GM12801 (cell line): ENCODE data around the gene FAIM2.

Experiments used
- TF ChIP-seq, protein P1 (sequence below): IDR thresholded peaks from one replicate; pipeline ENCODE4 v1.5.1; 2011; ENCODE audit warnings: control low read depth; ENCODE audit not compliant: insufficient read length; ENCODE audit errors: extremely low read depth

Gene FAIM2

GRCh38 chr12:49928471-49928870 is 24.8 kb upstream of the FAIM2 start:
- TF ChIP-seq, protein P1, sequence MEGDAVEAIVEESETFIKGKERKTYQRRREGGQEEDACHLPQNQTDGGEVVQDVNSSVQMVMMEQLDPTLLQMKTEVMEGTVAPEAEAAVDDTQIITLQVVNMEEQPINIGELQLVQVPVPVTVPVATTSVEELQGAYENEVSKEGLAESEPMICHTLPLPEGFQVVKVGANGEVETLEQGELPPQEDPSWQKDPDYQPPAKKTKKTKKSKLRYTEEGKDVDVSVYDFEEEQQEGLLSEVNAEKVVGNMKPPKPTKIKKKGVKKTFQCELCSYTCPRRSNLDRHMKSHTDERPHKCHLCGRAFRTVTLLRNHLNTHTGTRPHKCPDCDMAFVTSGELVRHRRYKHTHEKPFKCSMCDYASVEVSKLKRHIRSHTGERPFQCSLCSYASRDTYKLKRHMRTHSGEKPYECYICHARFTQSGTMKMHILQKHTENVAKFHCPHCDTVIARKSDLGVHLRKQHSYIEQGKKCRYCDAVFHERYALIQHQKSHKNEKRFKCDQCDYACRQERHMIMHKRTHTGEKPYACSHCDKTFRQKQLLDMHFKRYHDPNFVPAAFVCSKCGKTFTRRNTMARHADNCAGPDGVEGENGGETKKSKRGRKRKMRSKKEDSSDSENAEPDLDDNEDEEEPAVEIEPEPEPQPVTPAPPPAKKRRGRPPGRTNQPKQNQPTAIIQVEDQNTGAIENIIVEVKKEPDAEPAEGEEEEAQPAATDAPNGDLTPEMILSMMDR = no peak

DNA sequence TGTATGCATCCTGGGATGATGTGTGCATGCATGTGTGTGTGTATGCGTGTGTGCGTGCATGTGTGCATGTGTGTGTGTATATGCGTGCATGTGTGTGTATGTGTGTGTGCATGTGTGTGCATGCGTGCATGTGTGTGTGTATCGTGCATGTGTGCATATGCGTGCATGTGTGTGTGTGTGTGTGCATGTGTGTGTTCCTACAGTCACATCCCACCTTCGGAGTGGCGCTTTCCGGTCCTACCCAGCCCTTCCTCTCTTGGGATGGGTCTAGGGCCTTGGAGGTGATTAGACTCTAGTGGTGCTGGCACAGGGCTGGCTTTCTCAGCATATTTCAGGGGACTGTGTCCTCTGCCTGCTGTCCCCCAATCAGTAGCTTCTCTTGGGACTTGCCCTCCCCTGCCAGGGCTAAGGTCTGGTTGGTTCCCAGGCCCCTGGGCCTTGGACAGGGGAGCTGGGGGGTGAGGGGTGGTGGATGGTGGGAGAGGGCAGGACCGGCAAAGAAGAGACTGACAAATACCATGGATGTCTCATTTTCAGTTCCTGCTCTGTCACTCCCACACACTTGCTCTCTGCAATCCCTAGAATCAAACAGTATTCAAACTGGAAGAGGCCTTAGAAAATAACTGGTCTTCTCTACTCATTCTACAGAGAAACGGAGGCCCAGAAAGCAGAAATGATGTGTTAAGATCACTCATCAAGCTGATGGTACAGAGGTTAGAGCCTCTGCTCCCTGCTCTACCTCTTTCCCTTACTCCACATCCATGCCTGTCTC is 21.9 kb upstream of the FAIM2 start:
- TF ChIP-seq, protein P1 = no peak

- TF ChIP-seq, protein P1 = no peak
Measured at GRCh38 chr12:49924628-49925246, 21.0 kb upstream of the FAIM2 start.

DNA sequence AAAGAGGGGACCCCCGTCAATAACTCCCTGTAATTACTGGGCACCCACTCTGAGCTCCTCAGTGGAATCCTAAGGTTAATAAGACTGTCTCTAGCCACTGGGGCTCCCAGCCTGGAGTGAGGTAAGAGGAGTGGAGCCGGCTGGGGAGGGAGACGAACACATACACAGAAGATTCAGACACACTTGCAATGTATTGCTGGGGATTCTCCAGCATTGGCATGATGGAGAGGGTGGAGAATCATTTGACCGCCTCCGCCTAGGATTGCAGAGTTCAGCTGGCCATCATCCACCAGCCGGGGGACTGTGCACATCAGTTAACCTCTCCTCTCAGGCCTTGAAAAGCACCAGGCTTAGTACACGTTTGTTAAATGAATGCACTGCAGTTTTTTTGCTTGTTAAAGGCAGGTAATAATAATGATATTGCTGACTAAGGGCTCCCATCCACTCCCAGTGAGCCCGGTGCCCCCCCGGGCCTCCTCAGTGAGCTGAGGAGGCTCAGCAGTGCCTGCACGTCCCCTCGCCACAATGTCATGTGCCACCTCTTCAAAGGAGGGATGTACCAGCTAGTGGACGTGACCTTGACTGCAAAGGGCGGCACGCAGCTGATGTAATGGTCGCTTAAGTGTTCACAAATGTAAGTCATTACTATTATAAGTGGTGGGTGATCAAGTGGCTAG is 20.3 kb upstream of the FAIM2 start:
- TF ChIP-seq, protein P1 = no peak

- TF ChIP-seq, protein P1 = no peak
Measured at GRCh38 chr12:49923035-49923644, 19.4 kb upstream of the FAIM2 start.

DNA sequence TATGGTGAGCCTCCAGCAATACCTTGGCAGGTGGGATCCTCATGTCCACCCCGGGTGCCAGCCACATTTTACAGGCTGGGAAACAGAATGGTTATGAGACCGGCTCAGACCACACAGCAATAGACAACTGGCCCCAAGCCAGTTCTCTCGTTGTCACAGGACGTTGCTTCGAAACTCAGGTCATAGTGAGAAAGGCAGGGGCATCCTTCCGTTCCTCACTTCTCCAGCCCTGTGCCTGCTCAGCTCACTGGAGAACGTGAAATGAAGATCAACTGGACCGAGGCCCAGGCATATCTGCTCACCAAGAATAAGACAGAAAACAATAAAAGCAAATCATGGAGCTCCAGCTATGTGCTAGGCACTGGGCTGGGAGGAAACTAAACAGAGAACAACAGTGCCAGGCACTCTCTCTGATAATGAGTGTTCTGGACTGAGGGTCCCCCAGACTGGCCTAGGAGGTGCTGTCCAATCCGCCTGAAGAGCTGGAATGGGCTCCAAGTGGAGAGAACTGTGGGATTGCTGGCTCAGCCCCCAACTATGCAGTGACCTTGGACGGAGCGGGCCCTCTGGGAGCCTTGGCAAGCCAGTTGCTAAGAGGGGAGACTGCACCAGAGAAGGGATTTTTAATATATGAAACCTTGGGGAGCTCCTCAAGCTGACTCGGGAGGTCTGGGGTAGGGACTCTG is 18.8 kb upstream of the FAIM2 start:
- TF ChIP-seq, protein P1 = no peak

DNA sequence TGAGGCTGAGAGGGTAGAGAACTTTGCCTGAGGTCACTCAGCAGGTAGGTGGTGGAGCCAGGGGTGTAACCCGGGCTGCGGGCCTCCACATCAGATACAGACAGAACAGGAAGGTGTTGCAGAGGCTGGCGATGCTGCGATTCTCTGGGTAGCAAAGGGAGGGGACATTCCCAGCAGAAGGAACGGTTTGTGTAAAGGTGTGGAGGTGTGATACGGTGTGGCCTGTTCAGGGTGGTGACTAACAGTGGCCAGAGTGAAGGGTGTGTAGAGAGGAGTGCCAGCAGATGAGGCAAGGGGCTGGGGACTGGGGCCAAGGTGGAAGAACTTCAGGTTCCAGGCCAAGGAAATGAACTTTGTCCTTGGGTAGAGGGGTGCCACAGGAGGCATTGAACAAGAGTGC is 18.2 kb upstream of the FAIM2 start:
- TF ChIP-seq, protein P1 = no peak
